OCI-LY3 (cell line): Measurements from ENCODE around the gene PITX2.

ENCODE experiments used
- EZH2phosphoT487 ChIP-seq: fragments of 200-600 bp; shearing (Covaris generic); IDR thresholded peaks from 2 replicates; pipeline ENCODE4 v1.6.1; 2018; ENCODE audit warnings: antibody characterized with exemption, mixed run types, low read depth
- TF ChIP-seq, protein P1 (sequence below): fragments of 200-600, 300-600 bp; sonication (generic); IDR thresholded peaks from 2 replicates; pipeline ENCODE4 v1.5.1; 2014; ENCODE audit warnings: antibody characterized with exemption, low read length, low read depth

GRCh38 chr4:110614173-110614963 lies 8.5 kb downstream of the PITX2 start:
- TF ChIP-seq, protein P1, sequence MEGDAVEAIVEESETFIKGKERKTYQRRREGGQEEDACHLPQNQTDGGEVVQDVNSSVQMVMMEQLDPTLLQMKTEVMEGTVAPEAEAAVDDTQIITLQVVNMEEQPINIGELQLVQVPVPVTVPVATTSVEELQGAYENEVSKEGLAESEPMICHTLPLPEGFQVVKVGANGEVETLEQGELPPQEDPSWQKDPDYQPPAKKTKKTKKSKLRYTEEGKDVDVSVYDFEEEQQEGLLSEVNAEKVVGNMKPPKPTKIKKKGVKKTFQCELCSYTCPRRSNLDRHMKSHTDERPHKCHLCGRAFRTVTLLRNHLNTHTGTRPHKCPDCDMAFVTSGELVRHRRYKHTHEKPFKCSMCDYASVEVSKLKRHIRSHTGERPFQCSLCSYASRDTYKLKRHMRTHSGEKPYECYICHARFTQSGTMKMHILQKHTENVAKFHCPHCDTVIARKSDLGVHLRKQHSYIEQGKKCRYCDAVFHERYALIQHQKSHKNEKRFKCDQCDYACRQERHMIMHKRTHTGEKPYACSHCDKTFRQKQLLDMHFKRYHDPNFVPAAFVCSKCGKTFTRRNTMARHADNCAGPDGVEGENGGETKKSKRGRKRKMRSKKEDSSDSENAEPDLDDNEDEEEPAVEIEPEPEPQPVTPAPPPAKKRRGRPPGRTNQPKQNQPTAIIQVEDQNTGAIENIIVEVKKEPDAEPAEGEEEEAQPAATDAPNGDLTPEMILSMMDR, result no peak
- TF ChIP-seq EZH2phosphoT487, result no peak
